HepG2 (cell line): ENCODE measurements around the gene TUBAL3. TPM values are rescaled to one million over a fixed set of nuclear protein-coding genes. Genes with fewer than 3 reads are reported as not detected.
A peak's percentile ranks its signal among the peaks of the same experiment; 100 is the strongest.

Experiments
- ATAC-seq: fragments of 200-7000 bp; cut with Tn5 transposase; 3 replicates; pipeline ENCODE4 v1.9.1; 2020; ENCODE audit warnings: mild to moderate bottlenecking, moderate library complexity
- BruUV-seq: library from RNA; stranded (reverse); fragments of 400-500 nt; replicated peaks from 2 replicates; lab custom pipeline; 2021; lab: Mats Ljungman, UMichigan
- CTCF ChIA-PET: fragments of 300-600 bp; formaldehyde crosslinking; extraction: SDS; loops from one replicate; lab custom pipeline; 2021; ENCODE audit warnings: low total read pairs, inconsistent platforms, low intra/inter-chr PET ratio; lab: Yijun Ruan, JAX
- POLR2A ChIA-PET: fragments of 350-600 bp; sonication (Branson Sonifier 250); formaldehyde crosslinking; loops from one replicate; lab custom pipeline; 2020; ENCODE audit warnings: antibody characterized with exemption, inconsistent platforms; lab: Yijun Ruan, JAX
- DNase-seq: peaks from one replicate; pipeline ENCODE4 v3.0.0-alpha.2; 2015; ENCODE audit warnings: low spot score
- FAIRE-seq: peaks from 3 replicates; lab custom pipeline; 2011; peaks lifted over from hg19 to GRCh38; lab: Jason Lieb, UNC
- H2AFZ ChIP-seq: one replicate; pipeline ENCODE4 v1.6.1; 2011; ENCODE audit warnings: low read length, inconsistent platforms
- H3K27ac ChIP-seq: fragments of 300-600 bp; 3 replicates; pipeline ENCODE4 v1.8.0; 2011; ENCODE audit warnings: mixed run types, mild to moderate bottlenecking, mixed read lengths, low read length, inconsistent platforms; ENCODE audit not compliant: insufficient read depth; ENCODE audit errors: extremely low read length
- H3K27me3 ChIP-seq, 2 experiments: fragments of 200-600 bp in 1 of 2; 2 replicates in 1 of 2; 3 replicates in 1 of 2; pipeline versions ENCODE4 v1.6.0 to v1.8.0; 2011; ENCODE audit warnings: low read length in 2 of 2, mild to moderate bottlenecking in 2 of 2, moderate library complexity in 2 of 2, inconsistent platforms in 1 of 2; ENCODE audit not compliant: insufficient read depth in 2 of 2, control insufficient read depth in 1 of 2
- H3K36me3 ChIP-seq, 2 experiments: fragments of 200-600 bp in 1 of 2; replicated peaks in 1 of 2; 2 replicates in 1 of 2; 3 replicates in 1 of 2; pipeline versions ENCODE4 v1.5.1 to v1.8.0; 2011; ENCODE audit warnings: low read length in 2 of 2, inconsistent platforms in 1 of 2; ENCODE audit not compliant: insufficient read depth in 2 of 2, control insufficient read depth in 1 of 2
- H3K4me1 ChIP-seq: 2 replicates; pipeline ENCODE4 v1.5.1; 2012; ENCODE audit warnings: low read length, inconsistent platforms; ENCODE audit not compliant: insufficient read depth
- H3K4me2 ChIP-seq: 2 replicates; pipeline ENCODE4 v1.6.0; 2011; ENCODE audit warnings: low read depth, low read length, inconsistent platforms
- H3K4me3 ChIP-seq, 3 experiments: fragments of 200-600 bp in 1 of 3; sonication (generic), shearing (Covaris generic) in 1 of 3; replicated peaks in 1 of 3; 2 replicates each; pipeline ENCODE4 v1.5.1; 2011 to 2016; ENCODE audit warnings: low read length in 3 of 3, inconsistent platforms in 2 of 3, low read depth in 2 of 3, mild to moderate bottlenecking in 2 of 3, control low read depth in 1 of 3, mixed read lengths in 1 of 3; ENCODE audit not compliant: insufficient read depth in 1 of 3
- H3K79me2 ChIP-seq: one replicate; pipeline ENCODE4 v1.6.1; 2011; ENCODE audit warnings: low read length, inconsistent platforms; ENCODE audit not compliant: insufficient read depth
- H3K9ac ChIP-seq: 2 replicates; pipeline ENCODE4 v1.6.0; 2011; ENCODE audit warnings: mild to moderate bottlenecking, low read depth, low read length, inconsistent platforms; ENCODE audit not compliant: insufficient read depth
- H3K9me3 ChIP-seq: 2 replicates; pipeline ENCODE4 v1.5.1; 2012; ENCODE audit warnings: mild to moderate bottlenecking, low read length
- H4K20me1 ChIP-seq: 2 replicates; pipeline ENCODE4 v1.6.0; 2011; ENCODE audit warnings: inconsistent platforms, mild to moderate bottlenecking, low read length, moderate library complexity; ENCODE audit not compliant: insufficient read depth
- ARID5B ChIP-seq: IDR thresholded peaks from 2 replicates; pipeline ENCODE4 v1.4.0; 2020; ENCODE audit warnings: mild to moderate bottlenecking, missing genetic modification reagents
- CENPT ChIP-seq: sonication (generic); formaldehyde crosslinking; IDR thresholded peaks from 2 replicates; pipeline ENCODE4 v1.8.0; 2022; ENCODE audit warnings: low read depth, mild to moderate bottlenecking, moderate library complexity, missing genetic modification reagents
- FOXM1 ChIP-seq: sonication (generic); formaldehyde crosslinking; IDR thresholded peaks from 2 replicates; pipeline ENCODE4 v1.5.0; 2020; ENCODE audit warnings: missing genetic modification reagents
- NR2F1 ChIP-seq, 2 experiments: fragments of 450-650 bp in 1 of 2; formaldehyde crosslinking in 1 of 2; IDR thresholded peaks; 2 replicates each; pipeline versions ENCODE4 v1.5.0 to v1.6.1; 2016 to 2020; ENCODE audit warnings: mild to moderate bottlenecking in 1 of 2, missing compliant biosample characterization in 1 of 2, missing genetic modification reagents in 1 of 2, moderate library complexity in 1 of 2
- ZFP1 ChIP-seq: IDR thresholded peaks from 2 replicates; pipeline ENCODE4 v1.6.1; 2016
- ZNF142 ChIP-seq: sonication (generic); formaldehyde crosslinking; IDR thresholded peaks from 2 replicates; pipeline ENCODE4 v1.4.0; 2020; ENCODE audit warnings: missing genetic modification reagents
- ZNF20 ChIP-seq: sonication (generic); formaldehyde crosslinking; IDR thresholded peaks from 2 replicates; pipeline ENCODE4 v1.4.0; 2020; ENCODE audit warnings: mild to moderate bottlenecking, moderate library complexity, missing genetic modification reagents
- ZNF616 ChIP-seq: sonication (generic); formaldehyde crosslinking; IDR thresholded peaks from 2 replicates; pipeline ENCODE4 v1.5.0; 2020; ENCODE audit warnings: low read depth, mild to moderate bottlenecking, missing genetic modification reagents
- ZSCAN20 ChIP-seq: sonication (generic); formaldehyde crosslinking; IDR thresholded peaks from 2 replicates; pipeline ENCODE4 v1.4.0; 2020; ENCODE audit warnings: missing genetic modification reagents, mild to moderate bottlenecking, borderline replicate concordance
- ZSCAN5A ChIP-seq: sonication (generic); formaldehyde crosslinking; IDR thresholded peaks from 2 replicates; pipeline ENCODE4 v1.8.0; 2022; ENCODE audit warnings: mild to moderate bottlenecking, missing genetic modification reagents, borderline replicate concordance
- WGBS: methylation state at CpG from one replicate; pipeline ENCODE4 v1.1.6; 2017; ENCODE audit warnings: low lambda C conversion rate; 5-methylcytosine and 5-hydroxymethylcytosine counted together
- in situ Hi-C: cut with HindIII; loops from 2 replicates; pipeline ENCODE4 v1.10.0; 2017; ENCODE audit warnings: low pct_unique_long_range_greater_than_20kb; ENCODE audit not compliant: extremely low pct_ligation_motif_present
- intact Hi-C: fragments of 100-400 bp; cut with micrococcal nuclease; formaldehyde crosslinking; loops from one replicate; pipeline ENCODE4 v1.10.0; 2022; ENCODE audit not compliant: unreplicated experiment
- polyA plus RNA-seq, 8 experiments: library from polyadenylated mRNA; depleted of rRNA in 3 of 8; stranded (reverse) in 7 of 8; unstranded in 1 of 8; fragments of >200 nt; fragmentation: Illumina TruSeq in 4 of 8; extraction: Trizol in 4 of 8; gene quantifications; 2 replicates each; pipeline versions ENCODE4 v1.2.1 to v1.2.3, GENCODE V29; 2011 to 2016; ENCODE audit warnings: low read depth in 4 of 8, missing spikeins in 1 of 8, mixed read lengths in 1 of 8; ENCODE audit not compliant: insufficient read depth in 1 of 8
- total RNA-seq, 5 experiments: library from RNA; depleted of rRNA; stranded (reverse); fragments of >200 nt; fragmentation: Illumina TruSeq; extraction: Trizol; gene quantifications; 2 replicates each; pipeline ENCODE4 v1.2.3, GENCODE V29; 2016; ENCODE audit warnings: low read depth in 1 of 5

Gene TUBAL3
- total and polyA plus RNA-seq, 2 of the 13 experiments (the other 11 are each of a cell fraction or from before 2014, with no cell fraction given), result 0.07 to 0.26 TPM

- TF ChIP-seq ARID5B (CRISPR knock-in tag) (0 out of 2 replicates have a peak, but pooled peaks have one; percentile 28), NR2F1 (CRISPR knock-in tag; IDR thresholded peaks at IDR 0.05) (0 out of 4 replicates have a peak, but pooled peaks of 1 of the 2 experiments have one; percentile 9), ZNF616 (CRISPR knock-in tag) (no peak), CENPT (CRISPR knock-in tag) (no peak)
Observed at GRCh38 chr10:5373891-5374611, 30.6 kb downstream of the TUBAL3 start (continued).

GRCh38 chr10:5373307-5373706, 31.3 kb downstream of the TUBAL3 start:
- Histone ChIP-seq H3K36me3 (no peaks in the 10 kb centered on the region), H3K9ac (no peak overlapping the region), H3K27me3 (no peaks in the 10 kb centered on the region), H4K20me1 (no peaks in the 10 kb centered on the region), H3K79me2 (no peaks in the 10 kb centered on the region), H2AFZ (no peak overlapping the region), H3K9me3 (no peaks in the 10 kb centered on the region), H3K4me1 (peaks cover 44% of the 10 kb centered on the region), H3K27ac (no peak overlapping the region), H3K4me2 (no peak overlapping the region), H3K4me3 (no peak overlapping the region)
- no peak for FAIRE-seq
- ChIA-PET POLR2A (no interaction called here), CTCF (no interaction called here)
- ATAC-seq, result no peak
- no peak for DNase-seq
- no TSS peak for BruUV-seq
- intact Hi-C loops, result loop anchor here (10.0 kb wide), 1 partner anchor 279 kb away; the partner anchor contains the start of gene AKR1C3
- WGBS, result 34% methylated on average over 3 of the region's 4 CpGs
- in situ Hi-C loops, result no loop called here
- TF ChIP-seq ZSCAN5A (CRISPR knock-in tag) (no peak), ZNF142 (CRISPR knock-in tag) (no peak), ZNF20 (CRISPR knock-in tag) (no peak), ZSCAN20 (no peak), FOXM1 (CRISPR knock-in tag) (no peak), ZFP1 (CRISPR knock-in tag) (no peak)
